Measurements from ENCODE around the gene SYTL3. TPM values are rescaled to one million over a fixed set of nuclear protein-coding genes. Genes with fewer than 3 reads are reported as not detected.

SYTL3 gene
- total and polyA plus RNA-seq, 10 of the 15 experiments (the other 5 are each of a cell fraction or from before 2014, with no cell fraction given), result 3.3 to 12.1 (median 6.9) TPM

DNA sequence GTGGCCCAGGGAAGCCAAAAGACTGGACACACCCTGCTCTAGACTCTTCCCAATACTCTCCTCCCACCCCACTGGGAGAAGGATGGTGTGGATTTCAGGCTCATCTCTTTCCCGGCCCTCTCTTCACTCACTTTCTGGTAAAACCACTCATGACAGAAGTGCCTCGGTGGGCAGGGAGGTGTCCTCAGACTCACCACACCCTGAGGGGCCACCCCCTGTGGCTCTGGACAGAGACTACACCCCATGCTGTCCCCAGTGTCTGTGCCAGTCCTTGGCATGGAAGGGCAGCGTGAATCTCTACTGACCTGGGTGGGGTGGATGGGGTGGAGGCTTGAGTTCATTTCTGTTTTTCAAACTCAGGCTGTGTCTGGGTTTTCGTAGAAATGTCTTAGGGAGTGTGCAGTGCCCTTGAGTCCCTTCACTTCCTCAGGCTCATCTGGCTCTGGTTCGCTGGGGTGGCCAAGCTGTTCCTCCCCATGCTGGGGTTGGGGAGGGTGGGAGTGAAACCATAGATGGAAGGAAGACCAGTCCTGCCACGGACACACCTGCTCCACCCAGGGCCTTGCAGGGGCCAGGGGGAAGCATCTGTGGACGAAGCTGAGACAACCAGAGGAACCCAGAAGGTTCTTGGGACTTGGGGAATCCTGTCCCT lies 110.2 kb downstream of the SYTL3 start:
- CTCF ChIA-PET, result interaction anchor here (1.0 to 1.1 kb wide), 4 partner anchors 23 to 69 kb away, joined by 3 read pairs; no protein-coding TSS in a partner anchor
- Histone ChIP-seq H3K4me2 (ENCODE audit: control insufficient read depth, insufficient read depth) (no peak overlapping the region), H3K4me3 (no peak overlapping the region), H3K9me3 (replicated peaks; ENCODE audit: control insufficient read depth, insufficient read depth, low read length) (no peaks in the 10 kb centered on the region), H3K27me3 (replicated peaks in 1 of 2; ENCODE audit: control insufficient read depth in 2 of 2, insufficient read depth in 2 of 2, low read length in 1 of 2) (no peaks in the 10 kb centered on the region), H2AFZ (ENCODE audit: control insufficient read depth, low read depth, low read length) (no peak overlapping the region), H3K79me2 (ENCODE audit: control insufficient read depth, insufficient read depth, low read length) (no peaks in the 10 kb centered on the region), H3K36me3 (ENCODE audit: control insufficient read depth in 2 of 2, insufficient read depth in 2 of 2, low read length in 1 of 2) (peaks cover 2 to 4% of the 10 kb centered on the region in 2 experiments; a peak in 2 of 4 replicates), H3K27ac (ENCODE audit: control insufficient read depth, insufficient read depth) (no peak overlapping the region), H4K20me1 (ENCODE audit: control insufficient read depth, insufficient read depth) (no peaks in the 10 kb centered on the region), H3K9ac (ENCODE audit: control insufficient read depth, insufficient read depth, low read length) (no peak overlapping the region), H3K4me1 (ENCODE audit: control insufficient read depth, insufficient read depth, low read length) (no peaks in the 10 kb centered on the region)
- FAIRE-seq (no peak), DNase-seq (ENCODE audit: low read depth, low spot score) (no peak), ATAC-seq (no peak; the same call in 2 of the 3 replicates)
- in situ Hi-C loops (cut with MboI), result no loop called here
- WGBS (ENCODE audit: insufficient coverage, insufficient replicate concordance, low lambda C conversion rate, missing lambda C conversion rate), result 59% methylated on average over 6 of the region's 7 CpGs
- POLR2A ChIA-PET, result no interaction called here
- intact Hi-C loops (cut with micrococcal nuclease; ENCODE audit: unreplicated experiment), result no loop called here
- BruUV-seq (replicated peaks), result no TSS peak
- RAD21 ChIA-PET (ENCODE audit: unreplicated experiment), result no interaction called here
- SMC1A ChIA-PET (ENCODE audit: uncharacterized antibody, unreplicated experiment), result interaction anchor here (0.6 to 1.0 kb wide), 3 partner anchors 24 to 210 kb away, joined by 3 read pairs; no protein-coding TSS in a partner anchor
- TF ChIP-seq YBX1 (IDR thresholded peaks at IDR 0.05), result no peak
- TF ChIP-seq ASH2L (IDR thresholded peaks at IDR 0.05; ENCODE audit: borderline replicate concordance, low read depth), result no peak
- no peak for TF ChIP-seq NFXL1 (IDR thresholded peaks at IDR 0.05; ENCODE audit: borderline replicate concordance)
- no peak for TF ChIP-seq MTA3 (IDR thresholded peaks at IDR 0.05; ENCODE audit: borderline replicate concordance, low read length)
- TF ChIP-seq, protein P1, sequence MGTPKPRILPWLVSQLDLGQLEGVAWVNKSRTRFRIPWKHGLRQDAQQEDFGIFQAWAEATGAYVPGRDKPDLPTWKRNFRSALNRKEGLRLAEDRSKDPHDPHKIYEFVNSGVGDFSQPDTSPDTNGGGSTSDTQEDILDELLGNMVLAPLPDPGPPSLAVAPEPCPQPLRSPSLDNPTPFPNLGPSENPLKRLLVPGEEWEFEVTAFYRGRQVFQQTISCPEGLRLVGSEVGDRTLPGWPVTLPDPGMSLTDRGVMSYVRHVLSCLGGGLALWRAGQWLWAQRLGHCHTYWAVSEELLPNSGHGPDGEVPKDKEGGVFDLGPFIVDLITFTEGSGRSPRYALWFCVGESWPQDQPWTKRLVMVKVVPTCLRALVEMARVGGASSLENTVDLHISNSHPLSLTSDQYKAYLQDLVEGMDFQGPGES (IDR thresholded peaks at IDR 0.05), result no peak
- no peak for TF ChIP-seq GATAD2B (conservative IDR thresholded peaks at IDR 0.05; ENCODE audit: low read depth)
- TF ChIP-seq RCOR1 (conservative IDR thresholded peaks at IDR 0.05; ENCODE audit: low read depth, low read length), result no peak
- no peak for TF ChIP-seq SMAD1 (IDR thresholded peaks at IDR 0.05; ENCODE audit: low read depth, partially characterized antibody)
- no peak for TF ChIP-seq CREB1 (IDR thresholded peaks at IDR 0.05; ENCODE audit: low read depth)
- no peak for TF ChIP-seq IKZF2 (IDR thresholded peaks at IDR 0.05)
- TF ChIP-seq, protein P2, sequence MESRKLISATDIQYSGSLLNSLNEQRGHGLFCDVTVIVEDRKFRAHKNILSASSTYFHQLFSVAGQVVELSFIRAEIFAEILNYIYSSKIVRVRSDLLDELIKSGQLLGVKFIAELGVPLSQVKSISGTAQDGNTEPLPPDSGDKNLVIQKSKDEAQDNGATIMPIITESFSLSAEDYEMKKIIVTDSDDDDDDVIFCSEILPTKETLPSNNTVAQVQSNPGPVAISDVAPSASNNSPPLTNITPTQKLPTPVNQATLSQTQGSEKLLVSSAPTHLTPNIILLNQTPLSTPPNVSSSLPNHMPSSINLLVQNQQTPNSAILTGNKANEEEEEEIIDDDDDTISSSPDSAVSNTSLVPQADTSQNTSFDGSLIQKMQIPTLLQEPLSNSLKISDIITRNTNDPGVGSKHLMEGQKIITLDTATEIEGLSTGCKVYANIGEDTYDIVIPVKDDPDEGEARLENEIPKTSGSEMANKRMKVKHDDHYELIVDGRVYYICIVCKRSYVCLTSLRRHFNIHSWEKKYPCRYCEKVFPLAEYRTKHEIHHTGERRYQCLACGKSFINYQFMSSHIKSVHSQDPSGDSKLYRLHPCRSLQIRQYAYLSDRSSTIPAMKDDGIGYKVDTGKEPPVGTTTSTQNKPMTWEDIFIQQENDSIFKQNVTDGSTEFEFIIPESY (IDR thresholded peaks at IDR 0.05), result no peak
- no peak for TF ChIP-seq RUNX3 (IDR thresholded peaks at IDR 0.05; ENCODE audit: low read length)
- TF ChIP-seq, protein P3, sequence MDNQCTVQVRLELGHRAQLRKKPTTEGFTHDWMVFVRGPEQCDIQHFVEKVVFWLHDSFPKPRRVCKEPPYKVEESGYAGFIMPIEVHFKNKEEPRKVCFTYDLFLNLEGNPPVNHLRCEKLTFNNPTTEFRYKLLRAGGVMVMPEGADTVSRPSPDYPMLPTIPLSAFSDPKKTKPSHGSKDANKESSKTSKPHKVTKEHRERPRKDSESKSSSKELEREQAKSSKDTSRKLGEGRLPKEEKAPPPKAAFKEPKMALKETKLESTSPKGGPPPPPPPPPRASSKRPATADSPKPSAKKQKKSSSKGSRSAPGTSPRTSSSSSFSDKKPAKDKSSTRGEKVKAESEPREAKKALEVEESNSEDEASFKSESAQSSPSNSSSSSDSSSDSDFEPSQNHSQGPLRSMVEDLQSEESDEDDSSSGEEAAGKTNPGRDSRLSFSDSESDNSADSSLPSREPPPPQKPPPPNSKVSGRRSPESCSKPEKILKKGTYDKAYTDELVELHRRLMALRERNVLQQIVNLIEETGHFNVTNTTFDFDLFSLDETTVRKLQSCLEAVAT (IDR thresholded peaks at IDR 0.05), result no peak
- TF ChIP-seq KDM1A (IDR thresholded peaks at IDR 0.05; ENCODE audit: borderline replicate concordance), result no peak
- TF ChIP-seq ZNF24 (IDR thresholded peaks at IDR 0.05), result no peak
- TF ChIP-seq CBFB (IDR thresholded peaks at IDR 0.05; ENCODE audit: low read depth), result no peak
- TF ChIP-seq, protein P4, sequence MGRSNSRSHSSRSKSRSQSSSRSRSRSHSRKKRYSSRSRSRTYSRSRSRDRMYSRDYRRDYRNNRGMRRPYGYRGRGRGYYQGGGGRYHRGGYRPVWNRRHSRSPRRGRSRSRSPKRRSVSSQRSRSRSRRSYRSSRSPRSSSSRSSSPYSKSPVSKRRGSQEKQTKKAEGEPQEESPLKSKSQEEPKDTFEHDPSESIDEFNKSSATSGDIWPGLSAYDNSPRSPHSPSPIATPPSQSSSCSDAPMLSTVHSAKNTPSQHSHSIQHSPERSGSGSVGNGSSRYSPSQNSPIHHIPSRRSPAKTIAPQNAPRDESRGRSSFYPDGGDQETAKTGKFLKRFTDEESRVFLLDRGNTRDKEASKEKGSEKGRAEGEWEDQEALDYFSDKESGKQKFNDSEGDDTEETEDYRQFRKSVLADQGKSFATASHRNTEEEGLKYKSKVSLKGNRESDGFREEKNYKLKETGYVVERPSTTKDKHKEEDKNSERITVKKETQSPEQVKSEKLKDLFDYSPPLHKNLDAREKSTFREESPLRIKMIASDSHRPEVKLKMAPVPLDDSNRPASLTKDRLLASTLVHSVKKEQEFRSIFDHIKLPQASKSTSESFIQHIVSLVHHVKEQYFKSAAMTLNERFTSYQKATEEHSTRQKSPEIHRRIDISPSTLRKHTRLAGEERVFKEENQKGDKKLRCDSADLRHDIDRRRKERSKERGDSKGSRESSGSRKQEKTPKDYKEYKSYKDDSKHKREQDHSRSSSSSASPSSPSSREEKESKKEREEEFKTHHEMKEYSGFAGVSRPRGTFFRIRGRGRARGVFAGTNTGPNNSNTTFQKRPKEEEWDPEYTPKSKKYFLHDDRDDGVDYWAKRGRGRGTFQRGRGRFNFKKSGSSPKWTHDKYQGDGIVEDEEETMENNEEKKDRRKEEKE (IDR thresholded peaks at IDR 0.05), result no peak
- no peak for TF ChIP-seq ZNF274 (IDR thresholded peaks at IDR 0.05; ENCODE audit: insufficient read depth, insufficient read length)

All from GM12878 (cell line).